ENCODE data around the gene PCDHA8. TPM values are rescaled to one million over a fixed set of nuclear protein-coding genes. Genes with fewer than 3 reads are reported as not detected.
"Not testable (repeated sequence)": the region's sequence is repeated elsewhere in the genome, so short reads cannot be mapped to it uniquely, and the experiment has no call there.

The PCDHA8 gene
- total RNA-seq, 1 donor from 2014 or later: under 0.01 TPM

- DNase-seq (ENCODE audit: low read depth, low spot score): no peak
Measured at GRCh38 chr5:140869555-140869886, 28.5 kb downstream of the PCDHA8 start.

DNA sequence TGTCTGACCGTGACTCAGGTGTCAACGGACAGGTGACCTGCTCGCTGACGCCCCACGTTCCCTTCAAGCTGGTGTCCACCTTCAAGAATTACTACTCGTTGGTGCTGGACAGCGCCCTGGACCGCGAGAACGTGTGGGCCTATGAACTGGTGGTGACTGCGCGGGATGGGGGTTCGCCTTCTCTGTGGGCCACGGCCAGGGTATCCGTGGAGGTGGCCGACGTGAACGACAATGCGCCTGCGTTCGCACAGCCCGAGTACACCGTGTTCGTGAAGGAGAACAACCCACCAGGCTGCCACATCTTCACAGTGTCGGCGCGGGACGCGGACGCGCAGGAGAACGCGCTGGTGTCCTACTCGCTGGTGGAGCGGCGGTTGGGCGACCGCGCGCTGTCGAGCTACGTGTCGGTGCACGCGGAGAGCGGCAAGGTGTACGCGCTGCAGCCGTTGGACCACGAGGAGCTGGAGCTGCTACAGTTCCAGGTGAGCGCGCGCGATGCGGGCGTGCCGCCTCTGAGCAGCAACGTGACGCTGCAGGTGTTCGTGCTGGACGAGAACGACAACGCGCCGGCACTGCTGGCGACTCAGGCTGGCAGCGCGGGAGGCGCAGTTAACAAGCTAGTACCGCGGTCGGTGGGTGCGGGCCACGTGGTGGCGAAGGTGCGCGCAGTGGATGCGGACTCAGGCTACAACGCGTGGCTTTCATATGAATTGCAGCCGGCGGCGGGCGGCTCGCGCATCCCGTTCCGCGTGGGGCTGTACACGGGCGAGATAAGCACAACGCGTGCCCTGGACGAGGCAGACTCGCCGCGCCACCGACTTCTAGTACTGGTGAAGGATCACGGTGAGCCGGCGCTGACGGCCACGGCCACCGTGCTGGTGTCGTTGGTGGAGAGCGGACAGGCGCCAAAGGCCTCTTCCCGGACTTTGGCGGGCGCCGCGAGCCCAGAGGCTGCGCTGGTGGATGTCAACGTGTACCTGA is 29.5 kb downstream of the PCDHA8 start:
- no peak for DNase-seq (ENCODE audit: low read depth, low spot score)

DNA sequence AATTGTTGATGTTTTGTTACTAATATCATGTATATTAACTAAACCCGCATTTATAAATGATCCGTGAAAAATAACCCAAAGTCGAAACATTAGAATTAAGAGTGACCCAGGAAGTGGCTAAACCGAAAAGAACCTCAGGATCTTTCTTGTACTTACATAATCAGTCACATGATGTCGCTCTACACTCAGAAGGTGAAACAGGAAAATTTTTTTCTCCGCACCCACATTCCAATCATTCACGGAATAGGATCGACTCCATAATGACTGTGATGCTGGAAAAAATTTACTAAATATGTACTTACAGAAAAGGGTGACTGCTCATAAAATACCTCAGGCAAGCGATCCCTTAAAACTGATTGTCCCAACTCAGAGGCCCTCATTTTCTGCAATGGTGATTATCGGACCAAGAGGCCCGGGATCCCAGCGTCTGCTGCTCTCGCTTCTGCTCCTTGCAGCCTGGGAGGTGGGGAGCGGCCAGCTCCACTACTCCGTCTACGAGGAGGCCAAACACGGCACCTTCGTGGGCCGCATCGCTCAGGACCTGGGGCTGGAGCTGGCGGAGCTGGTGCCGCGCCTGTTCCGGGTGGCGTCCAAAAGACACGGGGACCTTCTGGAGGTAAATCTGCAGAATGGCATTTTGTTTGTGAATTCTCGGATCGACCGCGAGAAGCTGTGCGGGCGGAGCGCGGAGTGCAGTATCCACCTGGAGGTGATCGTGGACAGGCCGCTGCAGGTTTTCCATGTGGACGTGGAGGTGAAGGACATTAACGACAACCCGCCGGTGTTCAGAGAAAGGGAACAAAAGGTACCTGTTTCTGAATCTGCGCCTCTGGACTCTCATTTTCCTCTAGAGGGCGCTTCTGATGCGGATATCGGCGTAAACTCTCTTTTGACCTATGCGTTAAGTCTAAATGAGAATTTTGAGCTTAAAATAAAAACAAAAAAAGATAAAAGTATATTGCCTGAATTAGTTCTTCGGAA is 34.4 kb downstream of the PCDHA8 start, which contains the start of gene PCDHA12:
TSS of gene PCDHA12 (plus strand) at position 224 of the 981 bp plus-strand sequence. CDS start at position 389, 165 bp downstream.
- no peak for DNase-seq (ENCODE audit: low read depth, low spot score)

GRCh38 chr5:140876541-140877261 is 35.7 kb downstream of the PCDHA8 start:
- not testable (repeated sequence) for DNase-seq (ENCODE audit: low read depth, low spot score)

GRCh38 chr5:140877262-140877581 is 36.2 kb downstream of the PCDHA8 start:
- no peak for DNase-seq (ENCODE audit: low read depth, low spot score)

- DNase-seq (ENCODE audit: low read depth, low spot score): no peak
Measured at GRCh38 chr5:140881889-140882590, 41.1 kb downstream of the PCDHA8 start, which contains the start of gene PCDHA13. Gene PCDHA13, plus strand, starts transcription at chr5:140882124. Its CDS starts 145 bp downstream, at chr5:140882269.

DNA sequence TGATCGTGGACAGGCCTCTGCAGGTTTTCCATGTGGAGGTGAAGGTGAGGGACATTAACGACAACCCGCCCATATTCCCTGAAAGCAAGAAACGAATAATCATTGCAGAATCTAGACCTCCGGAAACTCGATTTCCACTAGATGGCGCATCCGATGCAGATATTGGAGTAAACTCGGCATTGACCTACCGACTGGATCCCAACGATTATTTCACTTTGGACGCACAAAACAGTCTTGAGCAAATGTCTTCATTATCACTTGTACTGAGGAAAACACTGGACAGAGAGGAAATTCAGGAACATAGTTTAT is 41.6 kb downstream of the PCDHA8 start:
- no peak for DNase-seq (ENCODE audit: low read depth, low spot score)

DNA sequence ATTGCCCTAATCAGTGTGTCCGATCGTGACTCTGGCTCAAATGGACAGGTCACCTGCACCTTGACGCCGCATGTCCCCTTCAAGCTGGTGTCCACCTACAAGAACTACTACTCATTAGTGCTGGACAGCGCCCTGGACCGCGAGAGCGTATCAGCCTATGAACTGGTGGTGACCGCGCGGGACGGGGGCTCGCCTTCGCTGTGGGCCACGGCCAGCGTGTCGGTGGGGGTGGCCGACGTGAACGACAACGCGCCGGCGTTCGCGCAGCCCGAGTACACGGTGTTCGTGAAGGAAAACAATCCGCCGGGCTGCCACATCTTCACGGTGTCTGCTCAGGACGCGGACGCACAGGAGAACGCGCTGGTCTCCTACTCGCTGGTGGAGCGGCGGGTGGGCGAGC is 42.4 kb downstream of the PCDHA8 start:
- no peak for DNase-seq (ENCODE audit: low read depth, low spot score)

DNA sequence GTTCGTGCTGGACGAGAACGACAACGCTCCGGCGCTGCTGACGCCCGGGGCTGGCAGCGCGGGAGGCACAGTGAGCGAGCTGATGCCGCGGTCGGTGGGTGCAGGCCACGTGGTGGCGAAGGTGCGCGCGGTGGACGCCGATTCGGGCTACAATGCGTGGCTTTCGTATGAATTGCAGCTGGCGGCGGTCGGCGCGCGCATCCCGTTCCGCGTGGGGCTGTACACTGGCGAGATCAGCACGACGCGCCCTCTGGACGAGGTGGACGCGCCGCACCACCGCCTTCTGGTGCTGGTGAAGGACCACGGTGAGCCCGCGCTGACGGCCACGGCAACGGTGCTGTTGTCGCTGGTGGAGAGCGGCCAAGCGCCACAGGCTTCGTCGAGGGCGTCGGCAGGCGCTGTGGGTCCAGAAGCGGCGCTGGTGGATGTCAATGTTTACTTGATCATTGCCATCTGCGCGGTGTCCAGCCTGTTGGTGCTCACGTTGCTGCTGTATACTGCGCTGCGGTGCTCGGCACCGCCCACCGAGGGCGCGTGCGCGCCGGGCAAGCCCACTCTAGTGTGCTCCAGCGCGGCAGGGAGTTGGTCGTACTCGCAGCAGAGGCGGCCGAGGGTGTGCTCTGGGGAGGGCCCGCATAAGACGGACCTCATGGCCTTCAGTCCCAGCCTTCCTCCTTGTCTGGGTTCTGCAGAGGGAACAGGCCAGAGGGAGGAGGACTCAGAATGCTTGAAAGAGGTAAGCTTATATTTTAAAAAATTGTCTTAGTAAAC is 43.1 kb downstream of the PCDHA8 start:
- no peak for DNase-seq (ENCODE audit: low read depth, low spot score)

Other genes starting within 250 kb of the PCDHA8 start
- 0.26 and 0.49 TPM in 2 replicates for gene CD14, start 208.0 kb upstream of the PCDHA8 start, total RNA-seq
- 13.5 and 13.9 TPM in 2 replicates for gene TMCO6, start 201.7 kb upstream of the PCDHA8 start, total RNA-seq
- gene NDUFA2, start 193.6 kb upstream of the PCDHA8 start, total RNA-seq: 40.1 and 48.5 TPM in 2 replicates
- gene IK, start 193.4 kb upstream of the PCDHA8 start, total RNA-seq: 77.4 and 95.0 TPM in 2 replicates
- gene WDR55, start 176.3 kb upstream of the PCDHA8 start, total RNA-seq: 29.9 and 39.3 TPM in 2 replicates
- gene DND1, start 167.6 kb upstream of the PCDHA8 start, total RNA-seq: 0.13 and 0.28 TPM in 2 replicates
- 92.7 and 110 TPM in 2 replicates for gene HARS1, start 149.8 kb upstream of the PCDHA8 start, total RNA-seq
- gene HARS2, start 149.7 kb upstream of the PCDHA8 start, total RNA-seq: 26.9 and 39.8 TPM in 2 replicates
- 53.5 and 75.7 TPM in 2 replicates for gene ZMAT2, start 140.7 kb upstream of the PCDHA8 start, total RNA-seq
- gene PCDHA1, start 55.0 kb upstream of the PCDHA8 start, total RNA-seq: 0.04 TPM in 1 of 2 replicates, not detected in the other
- 0.07 and 0.21 TPM in 2 replicates for gene PCDHA2, start 46.3 kb upstream of the PCDHA8 start, total RNA-seq
- gene PCDHA3, start 40.1 kb upstream of the PCDHA8 start, total RNA-seq: 0.18 and 0.26 TPM in 2 replicates
- gene PCDHA4, start 34.1 kb upstream of the PCDHA8 start, total RNA-seq: 0.26 and 0.42 TPM in 2 replicates
- 0.04 and 0.07 TPM in 2 replicates for gene PCDHA5, start 19.6 kb upstream of the PCDHA8 start, total RNA-seq
- 0.40 and 0.88 TPM in 2 replicates for gene PCDHA6, start 13.2 kb upstream of the PCDHA8 start, total RNA-seq
- 0.25 and 0.33 TPM in 2 replicates for gene PCDHA7, start 6.9 kb upstream of the PCDHA8 start, total RNA-seq
- 0.04 TPM in 1 of 2 replicates, not detected in the other for gene PCDHA9, start 7.2 kb downstream of the PCDHA8 start, total RNA-seq
- gene PCDHA10, start 14.7 kb downstream of the PCDHA8 start, total RNA-seq: 0.07 and 0.35 TPM in 2 replicates
- 0.04 and 0.07 TPM in 2 replicates for gene PCDHA11, start 27.8 kb downstream of the PCDHA8 start, total RNA-seq
- 0.07 TPM in 1 of 2 replicates, not detected in the other for gene PCDHA12, start 34.1 kb downstream of the PCDHA8 start, total RNA-seq
- gene PCDHA13, start 40.9 kb downstream of the PCDHA8 start, total RNA-seq: under 0.01 and 0.04 TPM in 2 replicates
- 0.07 TPM in 2 replicates for gene PCDHAC1, start 85.1 kb downstream of the PCDHA8 start, total RNA-seq
- 2.0 and 2.5 TPM in 2 replicates for gene PCDHAC2, start 125.3 kb downstream of the PCDHA8 start, total RNA-seq
- gene PCDHB1, start 210.2 kb downstream of the PCDHA8 start, total RNA-seq: not detected in 2 replicates

All from pulmonary artery endothelial cell (primary cell).